ENCODE measurements around the gene SUSD6. TPM values are rescaled to one million over a fixed set of nuclear protein-coding genes. Genes with fewer than 3 reads are reported as not detected.

SUSD6 gene
- total and polyA plus RNA-seq, 9 of the 15 experiments (the other 6 are each of a cell fraction or from before 2014, with no cell fraction given) = 2.9 to 20.7 (median 5.6) TPM

DNA sequence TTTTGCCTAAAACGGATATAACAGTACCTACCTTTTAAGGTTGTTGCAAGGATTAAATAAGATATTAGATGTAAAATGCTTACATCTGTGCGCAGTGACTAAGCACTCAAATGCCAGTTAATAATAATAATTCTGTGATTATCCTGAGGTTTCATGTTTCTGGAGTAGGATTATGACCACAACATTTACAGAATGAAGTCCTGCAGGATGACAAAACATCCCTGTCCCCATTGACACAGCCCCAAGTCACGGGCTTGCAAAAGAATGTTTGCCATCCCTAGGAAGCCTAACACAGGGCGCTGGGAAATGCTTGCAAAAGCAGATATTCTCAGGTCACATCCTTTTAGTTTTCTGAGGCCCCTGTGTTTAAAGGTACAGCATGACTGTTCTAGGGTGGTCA is 20.1 kb downstream of the SUSD6 start:
- ChIA-PET CTCF (ENCODE audit: low intra/inter-chr PET ratio) (no interaction called here), POLR2A (interaction anchor here (1.3 to 1.4 kb wide), 2 partner anchors 13 to 17 kb away, joined by 4 to 5 read pairs; no protein-coding TSS in a partner anchor)
- no TSS peak for BruUV-seq (replicated peaks)
- no peaks in the 10 kb centered on the region for H3K9me1 ChIP-seq (ENCODE audit: control insufficient read depth, insufficient read depth, low read length)
- H2AFZ ChIP-seq (ENCODE audit: low read depth, low read length) = no peak overlapping the region
- TF ChIP-seq CBX1 (IDR thresholded peaks at IDR 0.05; ENCODE audit: low read depth) (no peak), ZSCAN32 (CRISPR knock-in tag; IDR thresholded peaks at IDR 0.05) (no peak), TFAM (CRISPR knock-in tag; conservative IDR thresholded peaks at IDR 0.05) (no peak), RBFOX2 (IDR thresholded peaks at IDR 0.05; ENCODE audit: low read depth, low read length) (no peak), MTA2 (IDR thresholded peaks at IDR 0.05; ENCODE audit: low read depth) (no peak)
- TF ChIP-seq, protein P1, sequence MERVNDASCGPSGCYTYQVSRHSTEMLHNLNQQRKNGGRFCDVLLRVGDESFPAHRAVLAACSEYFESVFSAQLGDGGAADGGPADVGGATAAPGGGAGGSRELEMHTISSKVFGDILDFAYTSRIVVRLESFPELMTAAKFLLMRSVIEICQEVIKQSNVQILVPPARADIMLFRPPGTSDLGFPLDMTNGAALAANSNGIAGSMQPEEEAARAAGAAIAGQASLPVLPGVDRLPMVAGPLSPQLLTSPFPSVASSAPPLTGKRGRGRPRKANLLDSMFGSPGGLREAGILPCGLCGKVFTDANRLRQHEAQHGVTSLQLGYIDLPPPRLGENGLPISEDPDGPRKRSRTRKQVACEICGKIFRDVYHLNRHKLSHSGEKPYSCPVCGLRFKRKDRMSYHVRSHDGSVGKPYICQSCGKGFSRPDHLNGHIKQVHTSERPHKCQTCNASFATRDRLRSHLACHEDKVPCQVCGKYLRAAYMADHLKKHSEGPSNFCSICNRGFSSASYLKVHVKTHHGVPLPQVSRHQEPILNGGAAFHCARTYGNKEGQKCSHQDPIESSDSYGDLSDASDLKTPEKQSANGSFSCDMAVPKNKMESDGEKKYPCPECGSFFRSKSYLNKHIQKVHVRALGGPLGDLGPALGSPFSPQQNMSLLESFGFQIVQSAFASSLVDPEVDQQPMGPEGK (CRISPR knock-in tag; IDR thresholded peaks at IDR 0.05; ENCODE audit: borderline replicate concordance) = no peak
- TF ChIP-seq, protein P2, sequence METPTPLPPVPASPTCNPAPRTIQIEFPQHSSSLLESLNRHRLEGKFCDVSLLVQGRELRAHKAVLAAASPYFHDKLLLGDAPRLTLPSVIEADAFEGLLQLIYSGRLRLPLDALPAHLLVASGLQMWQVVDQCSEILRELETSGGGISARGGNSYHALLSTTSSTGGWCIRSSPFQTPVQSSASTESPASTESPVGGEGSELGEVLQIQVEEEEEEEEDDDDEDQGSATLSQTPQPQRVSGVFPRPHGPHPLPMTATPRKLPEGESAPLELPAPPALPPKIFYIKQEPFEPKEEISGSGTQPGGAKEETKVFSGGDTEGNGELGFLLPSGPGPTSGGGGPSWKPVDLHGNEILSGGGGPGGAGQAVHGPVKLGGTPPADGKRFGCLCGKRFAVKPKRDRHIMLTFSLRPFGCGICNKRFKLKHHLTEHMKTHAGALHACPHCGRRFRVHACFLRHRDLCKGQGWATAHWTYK (CRISPR knock-in tag; IDR thresholded peaks at IDR 0.05) = no peak
- peaks cover 99% of the 10 kb centered on the region for H3K79me2 ChIP-seq (ENCODE audit: control insufficient read depth, insufficient read depth, low read length)
- H3K9me3 ChIP-seq (replicated peaks; ENCODE audit: control insufficient read depth, insufficient read depth, low read depth, low read length) = no peaks in the 10 kb centered on the region
- DNase-seq (ENCODE audit: extremely low read depth in 1 of 4, low spot score in 3 of 4) (no peak), FAIRE-seq (no peak), ATAC-seq (no peak)
- peaks cover 3% of the 10 kb centered on the region; the same call in 2 of the 3 replicates for H3K36me3 ChIP-seq (ENCODE audit: control insufficient read depth, insufficient read depth, low read length)
- intact Hi-C loops (cut with micrococcal nuclease) (no loop called here), in situ Hi-C loops (cut with MboI) (no loop called here)
- no peak overlapping the region for H3K9ac ChIP-seq (ENCODE audit: insufficient read depth in 1 of 2, low read depth in 2 of 2, low read length in 2 of 2)
- H3K4me3 ChIP-seq = no peak overlapping the region
- no peaks in the 10 kb centered on the region for H3K27me3 ChIP-seq (ENCODE audit: control insufficient read depth in 2 of 2, insufficient read depth in 2 of 2, low read length in 2 of 2)
- H3K27ac ChIP-seq (ENCODE audit: extremely low read depth, low read depth, low read length) = no peak overlapping the region
- WGBS (ENCODE audit: insufficient coverage, low coverage, missing lambda C conversion rate) = 65% methylated on average over 4 of the region's 4 CpGs
- no peaks in the 10 kb centered on the region for H4K20me1 ChIP-seq (replicated peaks; ENCODE audit: control insufficient read depth, insufficient read depth, low read length)
- H3K4me2 ChIP-seq (ENCODE audit: insufficient read depth, low read length) = no peak overlapping the region
- H3K4me1 ChIP-seq (replicated peaks in 1 of 2; ENCODE audit: control insufficient read depth in 2 of 2, insufficient read depth in 2 of 2, low read length in 2 of 2) = peaks cover 5 to 82% of the 10 kb centered on the region in 2 experiments; a peak in 4 of 5 replicates
